K562 (cell line): ENCODE data around the gene RSRC1. TPM values are rescaled to one million over a fixed set of nuclear protein-coding genes. Genes with fewer than 3 reads are reported as not detected.
A peak's percentile ranks its signal among the peaks of the same experiment; 100 is the strongest.

ENCODE experiments used
- AFF4 ChIP-seq: sonication (generic); formaldehyde crosslinking; IDR thresholded peaks from 2 replicates; pipeline ENCODE4 v1.8.0; 2023; ENCODE audit warnings: mild to moderate bottlenecking, missing genetic modification reagents
- BRD4 ChIP-seq: fragments of 200-600 bp; sonication (generic); IDR thresholded peaks from 2 replicates; pipeline ENCODE4 v1.6.1; 2017; ENCODE audit warnings: inconsistent platforms
- CC2D1A ChIP-seq: fragments of 450-650 bp; IDR thresholded peaks from 2 replicates; pipeline ENCODE4 v1.6.1; 2017; ENCODE audit warnings: mild to moderate bottlenecking
- CHD2 ChIP-seq: IDR thresholded peaks from 2 replicates; pipeline ENCODE4 v1.6.1; 2011; ENCODE audit warnings: low read depth, low read length
- CREB1 ChIP-seq, 2 experiments: sonication (generic) in 1 of 2; formaldehyde crosslinking in 1 of 2; IDR thresholded peaks; 2 replicates each; pipeline versions ENCODE4 v1.6.1 to v1.8.0; 2012 to 2022; ENCODE audit warnings: inconsistent platforms in 1 of 2, mild to moderate bottlenecking in 1 of 2, missing genetic modification reagents in 1 of 2, moderate library complexity in 1 of 2
- ETS2 ChIP-seq: IDR thresholded peaks from 2 replicates; pipeline ENCODE4 v1.6.1; 2016; ENCODE audit warnings: borderline replicate concordance, missing genetic modification characterization, mild to moderate bottlenecking, moderate library complexity, missing compliant biosample characterization; ENCODE audit not compliant: poor library complexity, severe bottlenecking
- FOS ChIP-seq: IDR thresholded peaks from 3 replicates; pipeline ENCODE4 v1.6.1; 2011; ENCODE audit not compliant: insufficient read length; ENCODE audit errors: extremely low read depth
- FOXA3 ChIP-seq, 2 experiments: fragments of 450-650 bp in 1 of 2; sonication (generic) in 1 of 2; formaldehyde crosslinking; IDR thresholded peaks in 1 of 2; conservative IDR thresholded peaks in 1 of 2; 2 replicates each; pipeline versions ENCODE4 v1.4.0 to v1.8.0; 2020 to 2022; ENCODE audit warnings: mild to moderate bottlenecking in 2 of 2, missing genetic modification reagents in 1 of 2
- FOXJ2 ChIP-seq: fragments of 200-800 bp; sonication (Bioruptor generic); IDR thresholded peaks from 2 replicates; pipeline ENCODE4 v1.6.1; 2016; ENCODE audit warnings: missing genetic modification characterization, missing compliant biosample characterization
- HES1 ChIP-seq: fragments of 450-650 bp; IDR thresholded peaks from 2 replicates; pipeline ENCODE4 v1.6.1; 2016; ENCODE audit warnings: low read depth, mild to moderate bottlenecking, moderate library complexity
- HSF4 ChIP-seq: fragments of 250-450 bp; sonication (Bioruptor Pico); IDR thresholded peaks from 2 replicates; pipeline ENCODE4 v2.1.2; 2022; ENCODE audit warnings: mild to moderate bottlenecking, moderate library complexity, borderline replicate concordance
- JUND ChIP-seq, 2 experiments: IDR thresholded peaks; 2 replicates in 1 of 2; 3 replicates in 1 of 2; pipeline ENCODE4 v1.6.1; 2011; ENCODE audit warnings: borderline replicate concordance in 2 of 2, low read depth in 2 of 2, low read length in 2 of 2, improper control_type of control experiment in 1 of 2, missing biosample characterization in 1 of 2, missing genetic modification characterization in 1 of 2, missing genetic modification reagents in 1 of 2
- MAFK ChIP-seq: IDR thresholded peaks from 2 replicates; pipeline ENCODE4 v1.6.1; 2011; ENCODE audit warnings: low read length, improper control_type of control experiment
- MEF2A ChIP-seq: IDR thresholded peaks from 2 replicates; pipeline ENCODE4 v1.6.1; 2011; ENCODE audit warnings: low read depth, mild to moderate bottlenecking, low read length, moderate library complexity; ENCODE audit not compliant: control insufficient read depth
- PHF20 ChIP-seq: fragments of 450-650 bp; IDR thresholded peaks from 2 replicates; pipeline ENCODE4 v1.6.1; 2018; ENCODE audit not compliant: partially characterized antibody
- POLR2G ChIP-seq: fragments of 200-400 bp; formaldehyde crosslinking; IDR thresholded peaks from 2 replicates; pipeline ENCODE4 v1.6.1; 2017; ENCODE audit warnings: low read depth, mild to moderate bottlenecking, antibody characterized with exemption, low read length, moderate library complexity
- SP2 ChIP-seq: IDR thresholded peaks from 2 replicates; pipeline ENCODE4 v1.6.1; 2011; ENCODE audit warnings: mild to moderate bottlenecking, low read depth, low read length, moderate library complexity; ENCODE audit not compliant: poor library complexity, severe bottlenecking; ENCODE audit errors: extremely low read depth
- TCFL5 ChIP-seq: fragments of 250-450 bp; sonication (Bioruptor Pico); conservative IDR thresholded peaks from 2 replicates; pipeline ENCODE4 v1.6.1; 2021; ENCODE audit warnings: mild to moderate bottlenecking, moderate library complexity, matching md5 sums
- THRB ChIP-seq: fragments of 450-650 bp; formaldehyde crosslinking; conservative IDR thresholded peaks from 2 replicates; pipeline ENCODE4 v1.4.0; 2022; ENCODE audit warnings: mild to moderate bottlenecking, missing genetic modification characterization
- ZBTB7A ChIP-seq: IDR thresholded peaks from 2 replicates; pipeline ENCODE4 v1.6.1; 2011; ENCODE audit warnings: low read depth, mild to moderate bottlenecking, low read length, moderate library complexity, borderline replicate concordance; ENCODE audit not compliant: control insufficient read depth
- ZNF143 ChIP-seq: sonication (generic); formaldehyde crosslinking; IDR thresholded peaks from 2 replicates; pipeline ENCODE4 v1.9.0; 2022; ENCODE audit warnings: mild to moderate bottlenecking, missing genetic modification reagents
- ZNF232 ChIP-seq: sonication (generic); formaldehyde crosslinking; IDR thresholded peaks from 2 replicates; pipeline ENCODE4 v1.8.0; 2022; ENCODE audit warnings: mild to moderate bottlenecking, missing genetic modification reagents
- polyA plus RNA-seq, 8 experiments: library from polyadenylated mRNA; depleted of rRNA in 4 of 8; stranded (reverse) in 5 of 8; unstranded in 3 of 8; fragments of >200 nt; fragmentation: Nextera tagmentation in 2 of 8; fragmentation: Illumina TruSeq in 1 of 8; extraction: Ambion mirVana in 2 of 8; extraction: Trizol in 1 of 8; gene quantifications; 2 replicates each; pipeline versions ENCODE4 v1.2.1 to v1.2.3, GENCODE V29; 2011 to 2014; ENCODE audit warnings: inconsistent platforms in 1 of 8, missing spikeins in 1 of 8
- total RNA-seq, 7 experiments: library from RNA; depleted of rRNA in 6 of 7; stranded (reverse); fragments of >200 nt in 6 of 7; fragmentation: Illumina TruSeq in 2 of 7; extraction: Trizol in 2 of 7; gene quantifications; 2 replicates each; pipeline versions ENCODE4 v1.2.1 to v1.2.3, GENCODE V29; 2011 to 2021; ENCODE audit warnings: low replicate concordance in 1 of 7

Gene RSRC1
- total and polyA plus RNA-seq, 9 of the 15 experiments (the other 6 are each of a cell fraction or from before 2014, with no cell fraction given), result 19.3 to 128 (median 75.5) TPM

DNA sequence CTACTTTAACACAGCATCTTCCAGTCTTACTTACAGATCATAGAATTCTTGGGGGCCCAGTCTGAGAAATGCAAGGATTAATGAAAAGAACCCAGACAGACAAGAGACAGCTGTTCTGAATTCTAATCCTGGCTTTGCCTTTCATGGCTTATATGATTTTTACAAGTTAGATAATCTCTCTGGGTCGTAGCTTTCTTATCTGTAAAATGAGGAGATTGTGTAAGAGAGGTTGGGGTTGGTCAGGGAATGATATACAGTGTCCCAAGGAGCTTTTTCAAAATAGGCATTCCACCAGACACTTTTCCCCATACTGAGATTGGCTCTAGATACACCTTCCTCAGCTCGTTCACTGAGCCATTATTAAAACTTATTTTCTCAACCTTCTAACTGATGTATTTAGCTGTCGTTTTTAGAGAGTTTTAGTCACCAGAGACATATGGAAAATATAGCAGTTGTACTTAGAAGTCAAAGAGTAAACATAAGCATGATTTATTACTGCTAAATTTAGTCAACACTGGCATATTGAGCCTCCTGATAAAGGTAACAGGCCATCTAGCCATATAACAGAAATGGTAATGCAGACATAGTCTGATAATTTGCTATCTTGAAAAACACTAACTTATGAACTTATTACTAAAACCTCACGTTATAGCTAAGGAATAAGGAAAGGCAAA, 298.1 kb downstream of the RSRC1 start (continued):
- TF ChIP-seq CC2D1A (peak; percentile 17; the same call in 1 of the 2 replicates), MEF2A (peak; percentile 82), CREB1 (IDR thresholded peaks at IDR 0.05) (no peak; the same call in 1 of the 2 replicates), CREB1 (CRISPR knock-in tag; IDR thresholded peaks at IDR 0.05) (no peak), ZBTB7A (no peak), BRD4 (no peak), TCFL5 (no peak), ZNF143 (CRISPR knock-in tag) (no peak), MAFK (no peak), JUND (IDR thresholded peaks at IDR 0.05; ENCODE audit: borderline replicate concordance, low read depth, low read length) (no peak), JUND (tag; IDR thresholded peaks at IDR 0.05; ENCODE audit: borderline replicate concordance, low read depth, low read length) (no peak; the same call in 2 of the 3 replicates), PHF20 (no peak), SP2 (no peak), ETS2 (no peak), CHD2 (no peak), HES1 (peak; percentile 20; the same call in 1 of the 2 replicates), FOS (no peak), AFF4 (CRISPR knock-in tag) (no peak), FOXA3 (CRISPR knock-in tag; conservative IDR thresholded peaks at IDR 0.05 in 1 of 2, IDR thresholded peaks at IDR 0.05 in 1 of 2) (peak in 1 of 2 experiments; percentile 95; a peak in 2 of 4 replicates), POLR2G (no peak), ZNF232 (CRISPR knock-in tag) (no peak), FOXJ2 (tag) (peak; percentile 68), THRB (CRISPR knock-in tag) (no peak), HSF4 (CRISPR knock-in tag) (no peak)
